Stimulated activated CD8-positive, alpha-beta memory T cell treated with anti-CD3 and anti-CD28 coated beads, Interleukin-7, amount 100 ng/mL, for 1 hour (primary cell): ENCODE measurements around the gene LRTM1.

Source experiments
- DNase-seq, 2 donors: peaks; one replicate each; pipeline ENCODE4 v3.0.0-alpha.2; 2020; ENCODE audit warnings: low read depth in 2 of 2

LRTM1 gene

GRCh38 chr3:54928046-54928770, at the start of gene LRTM1:
TSS of gene LRTM1 (minus strand) at chr3:54928059. CDS start at chr3:54927911, 148 bp downstream.
- no peak for DNase-seq

- no peak for DNase-seq
These were observed 49.6 kb upstream of the LRTM1 start for GRCh38 chr3:54977439-54977838.

- DNase-seq: no peak
These were observed 43.0 kb upstream of the LRTM1 start for GRCh38 chr3:54970895-54971294.

GRCh38 chr3:54969652-54970051, 41.8 kb upstream of the LRTM1 start:
- no peak for DNase-seq

GRCh38 chr3:54968546-54969172, 40.8 kb upstream of the LRTM1 start:
- DNase-seq: no peak

DNA sequence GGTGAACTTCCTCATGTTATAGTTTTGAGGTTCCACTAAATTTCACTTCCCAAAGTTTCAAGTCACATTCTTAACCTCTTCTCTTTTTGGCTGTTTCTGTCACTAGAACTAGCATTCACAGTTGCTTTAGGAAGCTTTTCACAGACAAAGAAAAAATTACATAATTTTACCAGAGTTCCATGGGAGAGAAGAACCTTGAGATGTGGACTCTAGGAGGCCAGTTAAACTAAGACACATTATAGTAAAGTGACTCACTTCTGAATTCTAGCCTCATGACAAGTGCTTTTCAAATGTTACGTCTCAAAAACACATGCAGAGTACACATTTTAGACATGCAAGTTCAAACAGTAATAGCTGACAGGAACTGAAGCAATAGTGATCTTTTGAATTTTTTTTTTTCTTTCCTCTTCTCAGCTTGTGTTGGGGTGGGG, 39.9 kb upstream of the LRTM1 start:
- DNase-seq: no peak

- DNase-seq: no peak
These were observed 39.1 kb upstream of the LRTM1 start for GRCh38 chr3:54966979-54967378.

DNA sequence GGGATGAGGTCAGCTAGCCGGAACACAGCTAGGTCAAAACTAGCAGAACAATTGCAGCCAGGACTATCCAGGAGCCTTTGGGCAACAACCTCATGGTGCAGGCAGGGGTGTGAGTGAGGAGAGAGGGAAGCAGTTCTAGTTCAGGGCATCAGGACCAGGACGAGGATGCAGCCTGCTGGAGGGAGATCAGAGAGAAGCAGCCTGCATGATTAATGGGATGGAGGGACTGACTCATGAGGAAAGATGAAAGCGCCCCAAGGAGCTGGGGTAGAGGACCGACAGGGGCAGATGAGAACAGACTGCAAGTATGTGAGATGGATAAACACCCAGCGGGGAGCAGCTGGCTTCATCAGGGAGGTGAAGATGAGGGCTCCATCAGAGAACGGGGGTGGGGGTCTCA, 37.9 kb upstream of the LRTM1 start:
- no peak for DNase-seq

DNA sequence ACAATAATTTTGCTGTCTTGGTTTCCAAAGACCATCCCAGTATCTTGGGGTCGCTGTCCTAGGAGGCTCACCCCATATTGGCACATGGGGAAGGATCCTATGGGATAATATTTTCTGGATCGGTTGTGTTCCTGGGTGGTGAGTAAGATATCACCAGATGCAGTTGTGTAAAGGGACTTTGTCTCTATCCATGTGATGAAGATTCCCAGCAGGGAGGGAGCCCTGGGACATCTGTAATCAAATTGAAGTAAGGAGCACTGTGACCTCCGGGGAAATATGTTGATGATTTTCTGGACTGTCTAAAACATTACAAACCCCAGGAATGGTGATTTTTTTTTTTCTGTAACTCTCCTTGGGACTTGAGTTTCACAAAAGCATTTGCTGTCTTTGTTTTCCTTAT, 36.2 kb upstream of the LRTM1 start:
- no peak for DNase-seq

DNA sequence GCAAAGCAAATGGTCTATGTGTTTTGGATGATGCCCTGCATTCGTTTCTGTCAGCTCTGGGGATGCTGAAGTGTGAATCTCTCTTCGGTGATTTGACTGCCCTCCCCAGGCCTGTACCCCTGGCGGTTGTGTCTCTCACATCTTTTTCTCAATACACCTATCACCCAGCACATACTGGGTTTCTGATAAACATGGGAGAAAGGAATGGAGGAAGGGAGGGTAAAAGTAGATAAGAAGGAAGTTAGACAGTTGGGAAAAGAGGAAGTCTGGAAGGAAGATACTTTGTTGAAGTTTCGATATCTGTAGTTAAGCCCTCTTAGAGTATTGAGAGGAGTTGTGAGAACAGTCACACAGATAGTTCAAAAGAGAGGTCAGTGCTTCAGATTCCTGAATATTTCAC, 35.8 kb upstream of the LRTM1 start:
- DNase-seq: no peak

DNA sequence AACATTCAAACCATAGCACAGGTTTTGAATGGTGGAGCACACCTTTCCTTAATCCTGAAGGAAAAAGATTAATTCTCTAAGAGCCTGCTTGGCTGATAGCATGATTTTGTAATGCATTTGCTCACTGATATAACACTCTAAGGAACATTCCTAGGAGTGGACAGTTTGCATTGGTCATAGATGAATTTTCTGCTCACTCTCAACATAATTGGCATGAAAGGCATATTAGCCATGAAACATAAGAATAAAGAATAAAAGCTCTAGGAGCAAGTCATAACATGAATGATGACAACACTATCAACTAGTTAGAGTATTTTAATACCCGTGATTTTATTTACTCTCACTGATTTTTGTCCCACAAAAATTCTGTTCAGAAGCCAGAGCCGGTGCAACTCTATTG, 34.3 kb upstream of the LRTM1 start:
- DNase-seq: no peak

- DNase-seq: no peak
These were observed 32.8 kb upstream of the LRTM1 start for GRCh38 chr3:54960701-54961100.

GRCh38 chr3:54960082-54960481, 32.2 kb upstream of the LRTM1 start:
- no peak for DNase-seq

GRCh38 chr3:54957711-54958110, 29.9 kb upstream of the LRTM1 start:
- no peak for DNase-seq

DNA sequence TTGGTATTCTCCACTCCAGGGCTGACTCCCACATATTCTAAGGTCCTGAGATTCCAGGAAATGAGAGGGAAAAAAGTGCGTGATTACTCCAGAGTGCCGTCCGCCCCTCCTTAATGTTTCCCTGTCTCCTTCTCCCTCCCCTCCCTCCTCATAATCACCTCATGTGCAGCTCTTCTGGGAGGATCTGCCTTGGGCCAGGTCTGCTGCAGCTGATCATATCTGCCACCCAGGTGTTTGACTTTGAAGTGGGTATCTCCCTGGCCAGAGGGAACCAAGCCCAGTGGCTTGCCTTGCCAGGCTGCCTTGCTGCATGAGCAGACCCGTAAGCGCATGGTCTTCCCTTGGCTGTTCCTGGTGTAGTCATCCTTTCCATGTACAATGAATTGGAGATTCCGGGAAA, 28.1 kb upstream of the LRTM1 start:
- DNase-seq: no peak

DNA sequence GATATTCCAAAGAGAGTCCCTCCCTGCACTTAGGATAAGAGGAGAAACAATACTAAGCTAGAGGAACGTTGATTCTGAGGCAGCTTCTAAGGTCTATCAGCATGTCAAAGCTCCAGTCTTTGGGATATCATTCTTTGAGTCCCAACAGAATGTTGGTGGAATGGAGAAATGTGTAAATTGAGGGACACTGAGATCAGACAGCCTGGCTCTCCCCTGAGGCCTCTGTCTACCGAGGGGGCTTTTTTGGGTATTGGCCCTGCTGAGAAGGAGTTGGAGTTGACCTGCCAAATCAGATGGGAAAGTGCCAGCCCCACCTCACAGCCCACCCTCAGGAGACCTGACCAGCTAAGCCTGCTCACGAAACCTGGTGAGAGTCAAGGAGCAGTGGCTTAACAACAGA, 27.6 kb upstream of the LRTM1 start:
- DNase-seq: no peak

- no peak for DNase-seq
These were observed 26.7 kb upstream of the LRTM1 start for GRCh38 chr3:54954521-54954920.

GRCh38 chr3:54954022-54954421, 26.2 kb upstream of the LRTM1 start:
- no peak for DNase-seq

GRCh38 chr3:54951405-54951804, 23.5 kb upstream of the LRTM1 start:
- DNase-seq: no peak

GRCh38 chr3:54950391-54951003, 22.6 kb upstream of the LRTM1 start:
- DNase-seq: no peak

DNA sequence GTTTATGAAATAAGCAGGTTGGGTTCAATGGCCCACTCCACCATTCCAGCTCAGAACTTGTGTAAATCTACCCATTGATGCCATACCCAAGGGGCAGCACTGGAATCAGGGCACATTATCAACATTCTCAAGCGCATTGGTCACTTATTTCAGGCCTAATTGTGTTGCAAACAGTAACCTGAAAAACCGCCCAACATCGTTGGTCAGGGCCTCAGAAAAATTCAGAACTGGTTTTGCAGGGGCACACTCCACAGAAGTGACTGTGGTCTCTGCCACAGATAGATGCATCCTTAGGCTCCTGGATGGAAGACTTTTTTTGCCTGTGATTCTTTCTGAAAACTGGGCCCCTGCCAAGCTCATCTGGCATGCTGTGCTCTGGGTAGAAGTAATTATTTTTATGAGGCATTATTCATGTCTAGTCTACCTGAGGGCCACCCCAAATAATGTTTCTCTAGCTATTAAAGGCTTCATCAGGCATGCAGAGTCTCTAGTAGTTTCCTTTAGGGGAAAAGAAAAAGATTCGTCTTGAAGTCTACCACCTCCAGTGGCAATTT, 21.7 kb upstream of the LRTM1 start:
- DNase-seq: no peak

DNA sequence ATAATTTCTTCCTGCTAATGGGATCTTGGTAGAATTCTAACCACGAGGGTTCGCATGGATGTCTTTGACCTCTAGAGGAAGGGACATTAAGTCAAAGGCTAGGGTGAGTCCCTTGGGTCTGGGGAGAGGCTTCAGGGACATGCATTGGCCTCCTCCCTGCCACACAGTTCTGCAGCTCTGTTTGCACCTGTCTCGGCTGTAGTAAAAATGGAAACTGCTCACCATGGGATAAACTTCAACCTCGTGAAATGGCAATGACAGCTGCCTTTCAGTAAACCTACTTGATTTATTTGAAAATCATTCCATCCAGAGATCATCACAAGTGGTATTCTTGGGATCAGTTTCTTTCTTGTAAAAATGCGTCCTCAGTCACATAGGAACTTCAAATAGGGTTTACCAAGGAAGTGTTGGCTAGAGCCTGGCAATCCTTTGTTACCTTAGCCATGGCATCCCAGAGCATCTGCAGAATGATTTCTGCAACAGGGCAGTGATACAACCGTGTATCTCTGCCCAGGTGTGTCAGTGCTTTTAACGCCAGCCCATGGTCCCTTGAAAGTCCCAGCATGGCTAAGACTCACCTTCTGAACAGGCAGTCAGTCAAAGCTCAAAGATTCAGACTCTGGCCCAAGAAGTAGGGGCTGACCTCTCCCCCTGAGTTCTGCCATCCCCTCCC, 14.0 kb upstream of the LRTM1 start:
- DNase-seq: no peak
